K562 (cell line): ENCODE results near the gene TRIP6. TPM values are rescaled to one million over a fixed set of nuclear protein-coding genes. Genes with fewer than 3 reads are reported as not detected.

Source experiments
- ATAC-seq: fragments of 200-7000 bp; cut with Tn5 transposase; 3 replicates; pipeline ENCODE4 v1.9.1; 2020; ENCODE audit warnings: moderate library complexity
- BruUV-seq: library from RNA; stranded (reverse); fragments of 400-500 nt; replicated peaks from 2 replicates; lab custom pipeline; 2021; lab: Mats Ljungman, UMichigan
- CTCF ChIA-PET: fragments of 300-600 bp; formaldehyde crosslinking; extraction: SDS; loops from one replicate; lab custom pipeline; 2021; ENCODE audit warnings: low intra/inter-chr PET ratio; lab: Yijun Ruan, JAX
- POLR2A ChIA-PET: fragments of 300-600, 350-650 bp; sonication (Branson Sonifier 250); formaldehyde crosslinking; extraction: SDS; loops from one replicate; lab custom pipeline; 2021; ENCODE audit warnings: antibody characterized with exemption, inconsistent platforms; lab: Yijun Ruan, JAX
- DNase-seq, 4 experiments: peaks; one replicate each; pipeline versions ENCODE4 v3.0.0 to v3.0.0-alpha.2; 2011 to 2018; ENCODE audit warnings: low spot score in 3 of 4, mixed read lengths in 3 of 4; ENCODE audit errors: extremely low read depth in 1 of 4
- FAIRE-seq: peaks from 2 replicates; lab custom pipeline; 2011; peaks lifted over from hg19 to GRCh38; lab: Jason Lieb, UNC
- H2AFZ ChIP-seq: 2 replicates; pipeline ENCODE4 v1.6.0; 2011; ENCODE audit warnings: low read depth, low read length, control low read depth, inconsistent platforms
- H3K27ac ChIP-seq: fragments of 200-600 bp; 3 replicates; pipeline ENCODE4 v1.8.0; 2011; ENCODE audit warnings: low read depth, mild to moderate bottlenecking, control low read depth, inconsistent platforms, low read length, moderate library complexity, mixed read lengths; ENCODE audit errors: extremely low read depth
- H3K27me3 ChIP-seq, 2 experiments: fragments of 300-600 bp in 1 of 2; 2 replicates in 1 of 2; 3 replicates in 1 of 2; pipeline versions ENCODE4 v1.6.0 to v1.8.0; 2011; ENCODE audit warnings: inconsistent platforms in 2 of 2, low read length in 2 of 2, mild to moderate bottlenecking in 1 of 2, mixed read lengths in 1 of 2, moderate library complexity in 1 of 2; ENCODE audit not compliant: control insufficient read depth in 2 of 2, insufficient read depth in 2 of 2
- H3K36me3 ChIP-seq: fragments of 300-600 bp; 3 replicates; pipeline ENCODE4 v1.8.0; 2011; ENCODE audit warnings: mild to moderate bottlenecking, low read length, inconsistent platforms; ENCODE audit not compliant: control insufficient read depth, insufficient read depth
- H3K4me1 ChIP-seq, 2 experiments: fragments of 200-600 bp in 1 of 2; replicated peaks in 1 of 2; 2 replicates in 1 of 2; 3 replicates in 1 of 2; pipeline versions ENCODE4 v1.5.1 to v1.8.0; 2011; ENCODE audit warnings: inconsistent platforms in 2 of 2, low read length in 2 of 2, mild to moderate bottlenecking in 1 of 2, mixed read lengths in 1 of 2, moderate library complexity in 1 of 2; ENCODE audit not compliant: control insufficient read depth in 2 of 2, insufficient read depth in 2 of 2
- H3K4me2 ChIP-seq: 2 replicates; pipeline ENCODE4 v1.6.1; 2011; ENCODE audit warnings: low read length, control low read depth, inconsistent platforms, mixed read lengths; ENCODE audit not compliant: insufficient read depth
- H3K4me3 ChIP-seq: fragments of 200-600 bp; sonication (generic), shearing (Covaris generic); 2 replicates; pipeline ENCODE4 v1.5.1; 2016; ENCODE audit warnings: control low read depth, inconsistent platforms
- H3K79me2 ChIP-seq: fragments of 200-600 bp; 3 replicates; pipeline ENCODE4 v1.8.0; 2011; ENCODE audit warnings: low read length, inconsistent platforms; ENCODE audit not compliant: control insufficient read depth, insufficient read depth
- H3K9ac ChIP-seq, 2 experiments: 2 replicates each; pipeline versions ENCODE4 v1.6.0 to v1.6.1; 2011; ENCODE audit warnings: low read depth in 2 of 2, low read length in 2 of 2, control low read depth in 1 of 2, inconsistent platforms in 1 of 2, mild to moderate bottlenecking in 1 of 2, mixed read lengths in 1 of 2; ENCODE audit not compliant: insufficient read depth in 1 of 2
- H3K9me1 ChIP-seq: one replicate; pipeline ENCODE4 v1.6.0; 2011; ENCODE audit warnings: inconsistent platforms, mild to moderate bottlenecking, low read length, moderate library complexity; ENCODE audit not compliant: control insufficient read depth, insufficient read depth
- H3K9me3 ChIP-seq: replicated peaks from 2 replicates; pipeline ENCODE4 v1.5.1; 2011; ENCODE audit warnings: low read depth, low read length, inconsistent platforms; ENCODE audit not compliant: control insufficient read depth, insufficient read depth
- H4K20me1 ChIP-seq: replicated peaks from 2 replicates; pipeline ENCODE4 v1.6.1; 2011; ENCODE audit warnings: low read length, inconsistent platforms, mixed read lengths; ENCODE audit not compliant: control insufficient read depth, insufficient read depth
- CBX5 ChIP-seq: IDR thresholded peaks from 2 replicates; pipeline ENCODE4 v1.6.1; 2014; ENCODE audit warnings: low read depth, borderline replicate concordance
- CREB1 ChIP-seq, 2 experiments: sonication (generic) in 1 of 2; formaldehyde crosslinking in 1 of 2; IDR thresholded peaks; 2 replicates each; pipeline versions ENCODE4 v1.6.1 to v1.8.0; 2012 to 2022; ENCODE audit warnings: inconsistent platforms in 1 of 2, mild to moderate bottlenecking in 1 of 2, missing genetic modification reagents in 1 of 2, moderate library complexity in 1 of 2
- GTF2F1 ChIP-seq: IDR thresholded peaks from 2 replicates; pipeline ENCODE4 v1.6.1; 2011; ENCODE audit warnings: low read depth, low read length, improper control_type of control experiment
- MCM2 ChIP-seq: fragments of 450-650 bp; IDR thresholded peaks from 2 replicates; pipeline ENCODE4 v1.6.1; 2017; ENCODE audit warnings: low read depth, mild to moderate bottlenecking
- POLR2G ChIP-seq: fragments of 200-400 bp; formaldehyde crosslinking; IDR thresholded peaks from 2 replicates; pipeline ENCODE4 v1.6.1; 2017; ENCODE audit warnings: low read depth, mild to moderate bottlenecking, antibody characterized with exemption, low read length, moderate library complexity
- RAD51 ChIP-seq: fragments of 450-650 bp; IDR thresholded peaks from 2 replicates; pipeline ENCODE4 v1.7.1; 2016; ENCODE audit warnings: low read depth, mild to moderate bottlenecking, borderline replicate concordance
- RBM25 ChIP-seq: fragments of 200-400 bp; formaldehyde crosslinking; IDR thresholded peaks from 2 replicates; pipeline ENCODE4 v1.6.1; 2018; ENCODE audit warnings: low read length, low read depth, moderate library complexity; ENCODE audit not compliant: severe bottlenecking
- SAFB2 ChIP-seq: fragments of 200-400 bp; formaldehyde crosslinking; IDR thresholded peaks from 2 replicates; pipeline ENCODE4 v1.6.1; 2018; ENCODE audit warnings: borderline replicate concordance, low read length, low read depth, moderate library complexity; ENCODE audit not compliant: severe bottlenecking
- SMARCB1 ChIP-seq: IDR thresholded peaks from 2 replicates; pipeline ENCODE4 v1.6.1; 2011; ENCODE audit warnings: improper control_type of control experiment, low read depth; ENCODE audit not compliant: insufficient read length
- SOX6 ChIP-seq: fragments of 450-650 bp; IDR thresholded peaks from 2 replicates; pipeline ENCODE4 v1.6.1; 2014; ENCODE audit warnings: mild to moderate bottlenecking
- ZBTB33 ChIP-seq: sonication (generic); formaldehyde crosslinking; IDR thresholded peaks from 2 replicates; pipeline ENCODE4 v1.8.1; 2023; ENCODE audit warnings: mild to moderate bottlenecking, missing genetic modification reagents
- ZNF324 ChIP-seq: fragments of 250-450 bp; sonication (Bioruptor Pico); IDR thresholded peaks from 2 replicates; pipeline ENCODE4 v1.4.0; 2020; ENCODE audit warnings: mild to moderate bottlenecking
- ZNF561 ChIP-seq: fragments of 450-650 bp; formaldehyde crosslinking; conservative IDR thresholded peaks from 2 replicates; pipeline ENCODE4 v1.4.0; 2020; ENCODE audit warnings: mild to moderate bottlenecking, moderate library complexity
- ZNF586 ChIP-seq: fragments of 450-650 bp; formaldehyde crosslinking; conservative IDR thresholded peaks from 2 replicates; pipeline ENCODE4 v1.4.0; 2020; ENCODE audit warnings: mild to moderate bottlenecking, moderate library complexity
- WGBS: fragments of 100-300 bp; shearing (Covaris generic); methylation state at CpG from one replicate; pipeline ENCODE4 v1.1.6; 2016; ENCODE audit warnings: low coverage, mixed read lengths; ENCODE audit not compliant: insufficient coverage; ENCODE audit errors: missing lambda C conversion rate; 5-methylcytosine and 5-hydroxymethylcytosine counted together
- in situ Hi-C: fragments of 300-500 bp; cut with MboI; formaldehyde crosslinking; loops from 4 replicates; pipeline ENCODE4 v1.15.0; 2018; ENCODE audit warnings: inconsistent platforms, mixed read lengths
- intact Hi-C: fragments of 100-400 bp; cut with micrococcal nuclease; formaldehyde crosslinking; loops from 2 replicates; pipeline ENCODE4 v1.14.2; 2022
- polyA plus RNA-seq, 8 experiments: library from polyadenylated mRNA; depleted of rRNA in 4 of 8; stranded (reverse) in 5 of 8; unstranded in 3 of 8; fragments of >200 nt; fragmentation: Nextera tagmentation in 2 of 8; fragmentation: Illumina TruSeq in 1 of 8; extraction: Ambion mirVana in 2 of 8; extraction: Trizol in 1 of 8; gene quantifications; 2 replicates each; pipeline versions ENCODE4 v1.2.1 to v1.2.3, GENCODE V29; 2011 to 2014; ENCODE audit warnings: inconsistent platforms in 1 of 8, missing spikeins in 1 of 8
- total RNA-seq, 7 experiments: library from RNA; depleted of rRNA in 6 of 7; stranded (reverse); fragments of >200 nt in 6 of 7; fragmentation: Illumina TruSeq in 2 of 7; extraction: Trizol in 2 of 7; gene quantifications; 2 replicates each; pipeline versions ENCODE4 v1.2.1 to v1.2.3, GENCODE V29; 2011 to 2021; ENCODE audit warnings: low replicate concordance in 1 of 7
- TF ChIP-seq, protein P1 (sequence below): fragments of 250-450 bp; sonication (Bioruptor Pico); IDR thresholded peaks from 2 replicates; pipeline ENCODE4 v1.4.0; 2020; ENCODE audit warnings: mild to moderate bottlenecking, moderate library complexity

TRIP6 gene
- total and polyA plus RNA-seq, 9 of the 15 experiments (the other 6 are each of a cell fraction or from before 2014, with no cell fraction given), result 5.9 to 141 (median 54.0) TPM

DNA sequence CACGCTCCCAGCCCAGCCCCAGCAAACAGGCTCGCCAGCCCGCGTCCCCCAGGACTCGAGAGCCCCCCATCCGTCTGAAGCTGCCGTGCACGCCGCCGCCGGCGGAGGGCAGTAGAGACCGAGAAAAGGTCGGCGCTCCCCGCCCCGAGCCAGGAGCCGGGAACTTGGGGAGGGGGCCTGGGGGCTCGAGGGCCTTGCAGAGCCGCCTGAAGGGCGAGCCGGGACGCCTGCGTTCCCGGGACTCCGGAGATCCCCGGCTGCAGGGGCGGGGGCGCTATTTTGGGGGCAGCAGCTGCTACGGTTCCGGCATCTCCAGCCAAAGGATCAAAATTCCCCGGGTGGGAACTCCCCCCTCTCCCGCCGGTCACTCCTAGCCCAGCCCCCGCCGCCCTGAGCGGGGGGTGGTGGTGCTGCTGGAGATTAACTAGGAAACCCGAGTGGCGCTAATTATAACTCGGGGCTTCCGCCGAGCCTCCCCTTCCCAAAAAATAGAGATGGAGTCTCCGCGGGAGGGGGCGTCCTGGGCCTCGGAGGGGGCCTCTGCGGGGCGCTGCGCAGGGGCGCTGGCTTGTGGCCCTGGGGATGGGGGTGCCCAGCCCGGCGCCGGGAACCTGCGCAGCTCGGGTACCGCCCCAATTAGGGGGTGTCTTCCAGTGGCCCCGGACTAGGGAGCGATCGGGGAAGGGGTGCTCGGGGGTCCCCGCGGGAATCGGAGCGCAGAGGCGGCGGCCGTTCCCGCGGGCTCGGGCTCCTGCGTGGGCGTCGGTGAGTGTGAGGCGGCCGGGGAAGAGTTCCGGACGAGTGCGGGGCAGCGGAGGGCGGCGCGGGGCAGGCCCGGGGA is 27.9 kb downstream of the TRIP6 start (continued):
- no peak for TF ChIP-seq RBM25
- no peak for TF ChIP-seq RAD51
- TF ChIP-seq ZNF324 (CRISPR knock-in tag), result no peak
- no peak for TF ChIP-seq SAFB2
- TF ChIP-seq GTF2F1, result no peak
- TF ChIP-seq ZBTB33 (CRISPR knock-in tag), result no peak
- TF ChIP-seq, all 486 proteins: peak for 42

DNA sequence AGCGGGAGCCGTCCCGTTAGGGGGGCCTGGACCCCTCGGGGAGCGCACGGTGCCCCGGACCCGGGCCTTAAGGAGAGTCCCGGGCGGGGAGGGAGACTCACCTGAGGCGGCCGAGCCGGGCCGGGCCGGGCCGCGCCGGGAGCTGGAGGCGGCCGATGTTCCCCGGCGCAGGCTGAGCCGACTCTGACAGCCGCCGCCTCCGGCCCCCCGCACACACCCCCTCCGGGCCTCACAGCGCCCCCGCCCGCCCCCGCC is 28.4 kb downstream of the TRIP6 start, which contains the start of gene ACHE:
ACHE (minus strand) TSS at position 188 of the 255 bp plus-strand sequence. CDS start 1,656 bp downstream, outside the sequence.
- no peaks in the 10 kb centered on the region for H3K36me3 ChIP-seq
- H3K79me2 ChIP-seq, result no peaks in the 10 kb centered on the region; the same call in 2 of the 3 replicates
- peaks cover 30 to 78% of the 10 kb centered on the region in 2 experiments for H3K4me1 ChIP-seq
- peak in 1 of 4 experiments; percentile 85 for DNase-seq
- no peaks in the 10 kb centered on the region for H3K9me3 ChIP-seq
- 0% methylated on average over 8 of the region's 32 CpGs for WGBS
- in situ Hi-C loops, result no loop called here
- no peak for FAIRE-seq
- ChIA-PET POLR2A (interaction anchor here (0.6 kb wide), 2 partner anchors 54 to 156 kb away, joined by 3 to 4 read pairs; no protein-coding TSS in a partner anchor), CTCF (interaction anchor here (0.6 to 2.3 kb wide), 6 partner anchors 164 to 643 kb away, joined by 3 to 28 read pairs (median 5); partner anchors contain the start of gene AP1S1)
- peak within 1 kb of the TSS; percentile 52 to 90 for H3K9ac ChIP-seq
- intact Hi-C loops, result loop anchor here (5.0 kb wide), 3 partner anchors 182 to 387 kb away; no protein-coding TSS in a partner anchor
- no peaks in the 10 kb centered on the region for H3K9me1 ChIP-seq
- H3K4me2 ChIP-seq, result peak within 1 kb of the TSS; percentile 81
- ATAC-seq, result peak; percentile 67
- BruUV-seq, result no TSS peak
- peak within 1 kb of the TSS; percentile 48 for H3K27ac ChIP-seq
- no peaks in the 10 kb centered on the region for H4K20me1 ChIP-seq
- peak within 1 kb of the TSS; percentile 52 for H3K4me3 ChIP-seq
- H3K27me3 ChIP-seq, result no peaks in the 10 kb centered on the region
- peak within 1 kb of the TSS; percentile 96 for H2AFZ ChIP-seq
- TF ChIP-seq CBX5, result no peak
- TF ChIP-seq SMARCB1, result no peak
- peak; percentile 76 for TF ChIP-seq POLR2G
- no peak for TF ChIP-seq SOX6
- TF ChIP-seq, protein P1, sequence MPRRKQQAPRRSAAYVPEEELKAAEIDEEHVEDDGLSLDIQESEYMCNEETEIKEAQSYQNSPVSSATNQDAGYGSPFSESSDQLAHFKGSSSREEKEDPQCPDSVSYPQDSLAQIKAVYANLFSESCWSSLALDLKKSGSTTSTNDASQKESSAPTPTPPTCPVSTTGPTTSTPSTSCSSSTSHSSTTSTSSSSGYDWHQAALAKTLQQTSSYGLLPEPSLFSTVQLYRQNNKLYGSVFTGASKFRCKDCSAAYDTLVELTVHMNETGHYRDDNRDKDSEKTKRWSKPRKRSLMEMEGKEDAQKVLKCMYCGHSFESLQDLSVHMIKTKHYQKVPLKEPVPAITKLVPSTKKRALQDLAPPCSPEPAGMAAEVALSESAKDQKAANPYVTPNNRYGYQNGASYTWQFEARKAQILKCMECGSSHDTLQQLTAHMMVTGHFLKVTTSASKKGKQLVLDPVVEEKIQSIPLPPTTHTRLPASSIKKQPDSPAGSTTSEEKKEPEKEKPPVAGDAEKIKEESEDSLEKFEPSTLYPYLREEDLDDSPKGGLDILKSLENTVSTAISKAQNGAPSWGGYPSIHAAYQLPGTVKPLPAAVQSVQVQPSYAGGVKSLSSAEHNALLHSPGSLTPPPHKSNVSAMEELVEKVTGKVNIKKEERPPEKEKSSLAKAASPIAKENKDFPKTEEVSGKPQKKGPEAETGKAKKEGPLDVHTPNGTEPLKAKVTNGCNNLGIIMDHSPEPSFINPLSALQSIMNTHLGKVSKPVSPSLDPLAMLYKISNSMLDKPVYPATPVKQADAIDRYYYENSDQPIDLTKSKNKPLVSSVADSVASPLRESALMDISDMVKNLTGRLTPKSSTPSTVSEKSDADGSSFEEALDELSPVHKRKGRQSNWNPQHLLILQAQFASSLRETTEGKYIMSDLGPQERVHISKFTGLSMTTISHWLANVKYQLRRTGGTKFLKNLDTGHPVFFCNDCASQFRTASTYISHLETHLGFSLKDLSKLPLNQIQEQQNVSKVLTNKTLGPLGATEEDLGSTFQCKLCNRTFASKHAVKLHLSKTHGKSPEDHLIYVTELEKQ (CRISPR knock-in tag), result no peak
- no peak for TF ChIP-seq ZNF586 (CRISPR knock-in tag)
- no peak for TF ChIP-seq CREB1 (IDR thresholded peaks at IDR 0.05)
- TF ChIP-seq CREB1 (CRISPR knock-in tag; IDR thresholded peaks at IDR 0.05), result no peak
- TF ChIP-seq MCM2, result no peak
- TF ChIP-seq ZNF561 (CRISPR knock-in tag), result no peak
